ENCODE measurements around the gene AKAP6.

The AKAP6 gene

DNA sequence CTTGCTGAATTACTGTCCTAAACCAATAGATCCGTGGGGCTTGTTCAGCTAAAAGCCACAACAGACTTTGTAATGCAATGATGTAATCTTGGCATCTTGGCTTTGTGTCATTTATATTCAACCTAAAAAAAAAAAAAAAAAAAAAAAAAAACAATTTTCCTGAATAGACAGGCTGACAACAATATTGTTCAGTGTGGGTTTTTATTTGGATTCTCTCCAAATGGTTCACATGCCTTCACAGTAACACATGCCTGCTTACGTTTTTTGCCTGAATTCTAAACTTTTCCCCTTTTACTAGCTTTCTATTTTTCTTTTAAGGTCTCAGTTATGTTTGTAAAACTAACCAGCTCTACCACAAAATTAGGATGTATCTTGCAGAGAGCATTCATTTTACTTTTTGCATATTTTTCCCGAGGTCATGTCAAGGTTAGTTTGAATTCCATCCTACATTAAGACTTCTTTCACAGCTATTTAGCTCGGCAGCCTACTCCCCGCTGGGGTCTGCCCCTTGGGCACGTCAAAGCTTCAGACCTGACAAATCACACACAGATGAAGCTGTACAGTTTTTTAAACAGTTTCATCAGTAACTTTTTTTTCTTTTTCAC, 395.9 kb downstream of the AKAP6 start:
- no peak overlapping the region for H3K27ac ChIP-seq (ENCODE audit: low read depth, low read length, poor library complexity, severe bottlenecking)
- TF ChIP-seq, protein P1, sequence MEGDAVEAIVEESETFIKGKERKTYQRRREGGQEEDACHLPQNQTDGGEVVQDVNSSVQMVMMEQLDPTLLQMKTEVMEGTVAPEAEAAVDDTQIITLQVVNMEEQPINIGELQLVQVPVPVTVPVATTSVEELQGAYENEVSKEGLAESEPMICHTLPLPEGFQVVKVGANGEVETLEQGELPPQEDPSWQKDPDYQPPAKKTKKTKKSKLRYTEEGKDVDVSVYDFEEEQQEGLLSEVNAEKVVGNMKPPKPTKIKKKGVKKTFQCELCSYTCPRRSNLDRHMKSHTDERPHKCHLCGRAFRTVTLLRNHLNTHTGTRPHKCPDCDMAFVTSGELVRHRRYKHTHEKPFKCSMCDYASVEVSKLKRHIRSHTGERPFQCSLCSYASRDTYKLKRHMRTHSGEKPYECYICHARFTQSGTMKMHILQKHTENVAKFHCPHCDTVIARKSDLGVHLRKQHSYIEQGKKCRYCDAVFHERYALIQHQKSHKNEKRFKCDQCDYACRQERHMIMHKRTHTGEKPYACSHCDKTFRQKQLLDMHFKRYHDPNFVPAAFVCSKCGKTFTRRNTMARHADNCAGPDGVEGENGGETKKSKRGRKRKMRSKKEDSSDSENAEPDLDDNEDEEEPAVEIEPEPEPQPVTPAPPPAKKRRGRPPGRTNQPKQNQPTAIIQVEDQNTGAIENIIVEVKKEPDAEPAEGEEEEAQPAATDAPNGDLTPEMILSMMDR (IDR thresholded peaks at IDR 0.05; ENCODE audit: low read length) = no peak
- no peak for TF ChIP-seq EZH2 (IDR thresholded peaks at IDR 0.05; ENCODE audit: borderline replicate concordance, low read length)
- H3K4me1 ChIP-seq (ENCODE audit: insufficient read depth, low read length, severe bottlenecking) = no peaks in the 10 kb centered on the region
- H3K27me3 ChIP-seq (ENCODE audit: insufficient read depth, low read length) = no peaks in the 10 kb centered on the region
- no peak overlapping the region for H2AFZ ChIP-seq (ENCODE audit: low read length)
- no peak overlapping the region for H3K4me3 ChIP-seq (ENCODE audit: low read depth, low read length, poor library complexity, severe bottlenecking)
- H3K4me2 ChIP-seq (ENCODE audit: low read length) = no peak overlapping the region
- H3F3A ChIP-seq (ENCODE audit: insufficient read depth, low read length) = no peaks in the 10 kb centered on the region
- no peaks in the 10 kb centered on the region for H3K9me3 ChIP-seq (ENCODE audit: low read length)
- no peaks in the 10 kb centered on the region for H4K20me1 ChIP-seq (ENCODE audit: insufficient read depth, low read length)
- H3K36me3 ChIP-seq (ENCODE audit: insufficient read depth, low read length) = no peaks in the 10 kb centered on the region
- no peaks in the 10 kb centered on the region for H3K79me2 ChIP-seq (ENCODE audit: insufficient read depth, low read length)
- H3K9ac ChIP-seq (ENCODE audit: low read length) = no peak overlapping the region
- no peaks in the 10 kb centered on the region for H3K9me2 ChIP-seq (ENCODE audit: low read depth, low read length)

DNA sequence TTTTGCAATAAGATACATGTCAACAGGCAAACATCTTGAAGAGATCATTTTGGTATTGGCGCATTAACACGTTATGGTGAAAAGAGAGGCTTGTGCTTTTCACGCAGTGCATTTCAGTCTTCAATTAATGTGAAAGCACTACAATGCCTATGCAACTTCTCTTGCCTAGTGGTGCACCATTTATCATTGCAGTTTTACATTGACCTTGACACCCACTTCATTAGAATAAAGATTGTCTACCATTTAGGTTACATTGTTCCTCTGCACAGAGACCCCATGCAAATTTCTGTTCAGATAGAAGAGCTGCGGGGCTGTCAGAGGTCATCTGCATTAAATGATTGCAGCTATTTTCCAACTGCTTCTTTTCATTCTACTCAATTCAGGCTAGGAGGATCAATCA, 397.4 kb downstream of the AKAP6 start:
- Histone ChIP-seq H3K4me3 (ENCODE audit: low read depth, low read length, poor library complexity, severe bottlenecking) (no peak overlapping the region), H3K4me2 (ENCODE audit: low read length) (no peak overlapping the region), H3K9me2 (ENCODE audit: low read depth, low read length) (no peaks in the 10 kb centered on the region), H3K36me3 (ENCODE audit: insufficient read depth, low read length) (no peaks in the 10 kb centered on the region), H3K9ac (ENCODE audit: low read length) (no peak overlapping the region), H4K20me1 (ENCODE audit: insufficient read depth, low read length) (no peaks in the 10 kb centered on the region), H3K9me3 (ENCODE audit: low read length) (no peaks in the 10 kb centered on the region), H2AFZ (ENCODE audit: low read length) (no peak overlapping the region), H3K79me2 (ENCODE audit: insufficient read depth, low read length) (no peaks in the 10 kb centered on the region), H3F3A (ENCODE audit: insufficient read depth, low read length) (no peaks in the 10 kb centered on the region), H3K27ac (ENCODE audit: low read depth, low read length, poor library complexity, severe bottlenecking) (no peak overlapping the region), H3K27me3 (ENCODE audit: insufficient read depth, low read length) (no peaks in the 10 kb centered on the region), H3K4me1 (ENCODE audit: insufficient read depth, low read length, severe bottlenecking) (no peaks in the 10 kb centered on the region)
- TF ChIP-seq, protein P1 (IDR thresholded peaks at IDR 0.05; ENCODE audit: low read length) = no peak
- TF ChIP-seq EZH2 (IDR thresholded peaks at IDR 0.05; ENCODE audit: borderline replicate concordance, low read length) = no peak

DNA sequence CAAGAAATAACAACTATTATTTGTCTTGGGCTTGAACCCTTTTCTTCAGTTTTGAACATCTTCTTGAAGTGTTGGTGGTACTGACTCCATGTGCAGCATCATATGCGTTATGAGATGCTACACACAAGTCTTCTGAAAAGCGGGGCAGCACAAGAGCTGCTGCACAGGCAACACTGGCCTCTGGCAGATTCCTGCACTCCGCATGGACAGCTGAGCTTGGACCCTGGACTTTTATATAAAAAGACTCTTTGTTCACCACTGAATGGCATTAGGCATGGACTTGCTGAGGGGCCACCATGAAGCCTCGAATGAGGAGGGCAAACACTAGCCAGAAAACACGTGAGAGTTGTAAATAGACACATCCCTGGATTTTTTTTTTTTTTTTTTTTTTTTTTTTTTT, 398.7 kb downstream of the AKAP6 start:
- no peak overlapping the region for H3K4me2 ChIP-seq (ENCODE audit: low read length)

More for the DNA sequence above, 398.7 kb downstream of the AKAP6 start:
- TF ChIP-seq, protein P1 (IDR thresholded peaks at IDR 0.05; ENCODE audit: low read length) = no peak
- TF ChIP-seq EZH2 (IDR thresholded peaks at IDR 0.05; ENCODE audit: borderline replicate concordance, low read length) = no peak
- Histone ChIP-seq H3K27ac (ENCODE audit: low read depth, low read length, poor library complexity, severe bottlenecking) (no peak overlapping the region), H3K4me3 (ENCODE audit: low read depth, low read length, poor library complexity, severe bottlenecking) (no peak overlapping the region), H3K79me2 (ENCODE audit: insufficient read depth, low read length) (no peaks in the 10 kb centered on the region), H2AFZ (ENCODE audit: low read length) (no peak overlapping the region), H3K27me3 (ENCODE audit: insufficient read depth, low read length) (no peaks in the 10 kb centered on the region), H3F3A (ENCODE audit: insufficient read depth, low read length) (no peaks in the 10 kb centered on the region), H3K36me3 (ENCODE audit: insufficient read depth, low read length) (no peaks in the 10 kb centered on the region), H3K4me1 (ENCODE audit: insufficient read depth, low read length, severe bottlenecking) (no peaks in the 10 kb centered on the region), H4K20me1 (ENCODE audit: insufficient read depth, low read length) (no peaks in the 10 kb centered on the region), H3K9me2 (ENCODE audit: low read depth, low read length) (no peaks in the 10 kb centered on the region), H3K9me3 (ENCODE audit: low read length) (no peaks in the 10 kb centered on the region), H3K9ac (ENCODE audit: low read length) (no peak overlapping the region)
